ENCODE measurements around the gene SHB. TPM values are rescaled to one million over a fixed set of nuclear protein-coding genes. Genes with fewer than 3 reads are reported as not detected.

SHB gene
- total RNA-seq, 1 donor from 2014 or later: 18.5 TPM

GRCh38 chr9:38059233-38059936, 9.6 kb downstream of the SHB start:
- peak overlapping the region; percentile 25 for H3K27ac Mint-ChIP-seq (ENCODE audit: unreplicated experiment)

GRCh38 chr9:38058452-38059232, 10.4 kb downstream of the SHB start:
- Mint-ChIP-seq H3K4me1 (ENCODE audit: unreplicated experiment) (peaks cover 41% of the 10 kb centered on the region), H3K4me3 (ENCODE audit: unreplicated experiment) (no peak overlapping the region), H3K36me3 (ENCODE audit: low read depth, unreplicated experiment) (no peaks in the 10 kb centered on the region), H3K27ac (ENCODE audit: unreplicated experiment) (peak overlapping the region; percentile 33), H3K27me3 (ENCODE audit: unreplicated experiment) (peaks cover 2% of the 10 kb centered on the region), H3K9me3 (ENCODE audit: unreplicated experiment) (no peaks in the 10 kb centered on the region)
- TF ChIP-seq CTCF (IDR thresholded peaks at IDR 0.05; ENCODE audit: unreplicated experiment): no peak
- DNase-seq (ENCODE audit: low spot score): no peak

More at GRCh38 chr9:38059233-38059936, 9.6 kb downstream of the SHB start:
- no peaks in the 10 kb centered on the region for H3K36me3 Mint-ChIP-seq (ENCODE audit: low read depth, unreplicated experiment)
- H3K4me3 Mint-ChIP-seq (ENCODE audit: unreplicated experiment): no peak overlapping the region
- H3K9me3 Mint-ChIP-seq (ENCODE audit: unreplicated experiment): no peaks in the 10 kb centered on the region
- H3K4me1 Mint-ChIP-seq (ENCODE audit: unreplicated experiment): peaks cover 46% of the 10 kb centered on the region
- no peak for DNase-seq (ENCODE audit: low spot score)
- TF ChIP-seq CTCF (IDR thresholded peaks at IDR 0.05; ENCODE audit: unreplicated experiment): no peak
- H3K27me3 Mint-ChIP-seq (ENCODE audit: unreplicated experiment): no peaks in the 10 kb centered on the region

GRCh38 chr9:38057416-38058195, 11.4 kb downstream of the SHB start:
- no peak for DNase-seq (ENCODE audit: low spot score)
- H3K4me1 Mint-ChIP-seq (ENCODE audit: unreplicated experiment): peaks cover 31% of the 10 kb centered on the region
- no peak for TF ChIP-seq CTCF (IDR thresholded peaks at IDR 0.05; ENCODE audit: unreplicated experiment)
- H3K27ac Mint-ChIP-seq (ENCODE audit: unreplicated experiment): no peak overlapping the region
- H3K9me3 Mint-ChIP-seq (ENCODE audit: unreplicated experiment): no peaks in the 10 kb centered on the region
- no peak overlapping the region for H3K4me3 Mint-ChIP-seq (ENCODE audit: unreplicated experiment)
- H3K27me3 Mint-ChIP-seq (ENCODE audit: unreplicated experiment): peaks cover 2% of the 10 kb centered on the region
- no peaks in the 10 kb centered on the region for H3K36me3 Mint-ChIP-seq (ENCODE audit: low read depth, unreplicated experiment)

- Mint-ChIP-seq H3K27me3 (ENCODE audit: unreplicated experiment) (peaks cover 2% of the 10 kb centered on the region), H3K9me3 (ENCODE audit: unreplicated experiment) (no peaks in the 10 kb centered on the region), H3K36me3 (ENCODE audit: low read depth, unreplicated experiment) (no peaks in the 10 kb centered on the region), H3K27ac (ENCODE audit: unreplicated experiment) (no peak overlapping the region), H3K4me1 (ENCODE audit: unreplicated experiment) (peaks cover 20% of the 10 kb centered on the region), H3K4me3 (ENCODE audit: unreplicated experiment) (no peak overlapping the region)
- DNase-seq (ENCODE audit: low spot score): no peak
- no peak for TF ChIP-seq CTCF (IDR thresholded peaks at IDR 0.05; ENCODE audit: unreplicated experiment)
These were observed 14.4 kb downstream of the SHB start for GRCh38 chr9:38054653-38055052.
